Measurements from ENCODE around the gene DENND1A.
"Not testable (repeated sequence)": the region's sequence is repeated elsewhere in the genome, so short reads cannot be mapped to it uniquely, and the experiment has no call there.

The DENND1A gene

DNA sequence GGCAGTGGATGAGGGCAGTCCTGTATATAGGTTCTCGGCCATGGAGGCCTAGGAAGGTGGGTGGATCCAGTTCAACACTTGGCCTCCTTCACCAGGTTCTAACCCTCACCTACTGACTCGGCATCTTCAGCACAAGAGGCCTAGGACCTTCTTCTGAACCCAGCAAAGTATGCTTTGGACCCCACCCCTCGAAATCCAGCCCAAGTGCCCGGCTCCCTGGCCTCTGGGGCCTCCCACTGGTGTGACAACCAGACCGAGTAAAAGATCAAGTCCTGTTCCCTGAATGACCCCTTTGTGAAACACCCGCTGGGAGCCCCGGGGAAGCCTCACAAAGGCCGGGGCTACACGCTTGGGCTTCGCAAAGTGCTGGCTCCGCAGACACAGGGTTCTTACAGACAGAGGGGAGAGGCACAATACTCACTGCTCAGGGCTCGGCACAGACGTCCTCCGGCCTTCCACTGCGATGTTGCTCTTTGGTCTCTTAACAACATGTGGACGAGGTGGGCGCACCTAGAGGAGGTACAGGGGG is 526.9 kb downstream of the DENND1A start:
- no peak for DNase-seq

DNA sequence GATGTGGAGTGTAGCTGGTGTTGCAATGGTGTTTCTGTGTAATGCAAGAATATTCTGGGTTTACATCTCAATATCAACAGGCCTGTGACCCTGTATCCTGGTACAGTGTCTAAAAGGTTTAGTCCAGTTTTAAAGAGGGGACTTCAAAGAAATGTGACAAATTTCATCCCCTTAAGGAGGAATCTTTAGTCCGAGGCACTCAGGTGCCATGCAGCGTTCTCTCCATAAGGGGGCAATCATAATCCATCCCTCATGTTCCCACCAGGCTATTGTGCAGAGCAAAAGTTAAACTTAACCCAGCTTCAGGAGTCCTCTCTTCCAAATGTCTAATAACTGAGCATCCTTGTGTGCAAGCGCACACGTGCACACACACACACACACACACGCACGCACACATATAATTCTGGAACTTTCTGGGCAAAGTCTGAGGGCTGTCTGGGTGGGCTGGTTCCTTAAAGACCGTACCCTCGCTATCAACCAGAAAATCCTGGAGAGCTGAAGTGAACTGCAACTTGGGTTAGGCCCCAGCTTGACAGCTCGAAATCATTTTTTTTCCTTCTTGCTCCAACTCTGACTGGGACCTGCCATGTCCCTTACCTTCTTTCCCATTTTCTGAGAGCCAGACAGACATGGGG is 527.9 kb downstream of the DENND1A start:
- peak; percentile 17 to 81 (median 60) for DNase-seq

DNA sequence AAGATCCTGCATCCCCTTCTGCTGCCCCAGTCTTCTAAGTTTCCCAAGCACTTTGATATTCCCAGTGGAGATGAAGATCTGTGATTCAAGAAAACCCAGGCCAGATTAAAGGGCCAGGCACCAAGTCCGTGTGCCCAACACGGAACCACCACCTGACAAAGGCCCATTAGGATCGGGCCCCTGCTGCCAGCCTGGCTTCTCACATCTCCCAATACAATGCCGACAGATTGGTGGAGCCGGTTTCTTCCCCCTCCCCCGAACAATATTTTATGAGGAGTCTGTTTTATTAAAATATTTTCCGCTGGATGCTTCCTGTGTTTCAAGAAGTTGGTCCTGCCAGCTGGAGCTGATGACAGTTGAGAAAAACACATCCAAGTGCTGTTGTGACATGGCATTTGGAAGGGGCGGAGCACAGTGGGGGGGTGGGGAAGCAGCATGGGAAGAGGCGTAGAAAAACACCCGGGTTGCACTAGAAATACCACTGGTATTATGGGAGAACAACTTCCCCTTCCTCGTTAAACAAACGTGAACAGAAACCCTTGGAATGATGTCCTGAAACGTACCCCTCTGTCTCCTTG is 528.9 kb downstream of the DENND1A start:
- peak in 2 of 3 experiments; percentile 31 to 53 for DNase-seq

DNA sequence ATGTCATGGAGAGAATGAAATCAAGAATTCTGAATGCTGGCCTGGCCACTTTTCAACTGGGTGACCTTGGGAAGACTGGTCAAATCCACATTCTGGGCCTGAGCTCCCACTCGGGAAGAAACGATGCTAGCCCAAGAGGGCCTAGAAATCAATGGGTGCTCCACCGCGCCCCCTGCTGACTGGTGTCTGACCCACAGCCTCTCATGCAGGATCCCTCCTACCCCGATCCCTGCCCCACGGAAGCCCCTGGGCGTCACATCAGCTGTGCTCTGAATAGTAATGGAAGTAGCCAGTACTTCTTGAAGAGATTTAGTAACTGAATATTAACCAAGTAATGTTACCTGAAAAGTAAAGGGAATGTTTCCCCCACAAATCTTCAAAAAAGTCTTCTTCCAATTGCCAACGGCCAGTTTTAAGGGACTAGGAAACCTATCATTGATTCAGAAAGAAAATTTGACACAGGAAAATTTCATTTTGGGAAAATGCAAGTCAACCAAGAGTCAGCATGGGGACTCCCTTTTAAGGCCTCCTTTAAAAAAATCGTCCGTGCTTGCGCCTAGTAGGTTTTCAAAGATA is 530.0 kb downstream of the DENND1A start:
- no peak for DNase-seq

DNA sequence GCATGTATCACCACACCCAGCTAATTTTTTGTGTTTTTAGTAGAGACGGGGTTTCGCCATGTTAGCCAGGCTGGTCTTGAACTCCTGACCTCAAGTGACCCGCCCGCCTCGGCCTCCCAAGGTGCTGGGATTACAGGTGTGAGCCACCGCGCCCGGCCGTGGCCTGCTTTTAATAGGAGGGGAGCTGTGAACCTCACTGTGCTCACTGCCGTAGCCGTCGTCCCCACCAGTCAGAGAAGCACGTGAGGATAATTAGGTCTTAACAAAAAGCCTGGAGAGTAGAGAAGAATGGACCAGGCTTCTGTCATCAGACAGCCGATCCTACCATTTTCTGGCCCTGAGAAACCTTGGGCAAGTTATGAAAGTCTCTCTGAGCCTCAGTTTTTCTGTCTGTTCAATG is 531.0 kb downstream of the DENND1A start:
- not testable (repeated sequence) for DNase-seq

DNA sequence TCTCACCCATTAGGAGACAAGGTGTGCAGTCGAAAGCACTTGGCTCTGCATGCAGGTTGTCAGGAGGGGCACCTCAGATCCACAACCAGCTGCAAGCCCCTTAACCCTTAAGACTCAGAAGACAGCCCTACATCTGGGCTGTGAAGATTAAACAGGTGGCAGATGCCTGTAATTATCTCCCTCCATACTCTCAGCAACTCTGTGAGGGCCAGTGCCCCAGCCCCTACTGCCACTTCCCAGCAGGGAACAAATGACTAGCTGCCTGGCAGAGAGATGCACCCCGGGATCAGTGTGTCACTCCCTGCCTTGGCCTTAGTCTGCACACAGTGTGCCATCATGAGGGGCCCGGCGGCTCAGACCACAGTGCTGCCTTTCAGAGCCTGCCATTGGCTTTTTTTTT is 532.0 kb downstream of the DENND1A start:
- peak in 2 of 3 experiments; percentile 59 to 84 for DNase-seq

DNA sequence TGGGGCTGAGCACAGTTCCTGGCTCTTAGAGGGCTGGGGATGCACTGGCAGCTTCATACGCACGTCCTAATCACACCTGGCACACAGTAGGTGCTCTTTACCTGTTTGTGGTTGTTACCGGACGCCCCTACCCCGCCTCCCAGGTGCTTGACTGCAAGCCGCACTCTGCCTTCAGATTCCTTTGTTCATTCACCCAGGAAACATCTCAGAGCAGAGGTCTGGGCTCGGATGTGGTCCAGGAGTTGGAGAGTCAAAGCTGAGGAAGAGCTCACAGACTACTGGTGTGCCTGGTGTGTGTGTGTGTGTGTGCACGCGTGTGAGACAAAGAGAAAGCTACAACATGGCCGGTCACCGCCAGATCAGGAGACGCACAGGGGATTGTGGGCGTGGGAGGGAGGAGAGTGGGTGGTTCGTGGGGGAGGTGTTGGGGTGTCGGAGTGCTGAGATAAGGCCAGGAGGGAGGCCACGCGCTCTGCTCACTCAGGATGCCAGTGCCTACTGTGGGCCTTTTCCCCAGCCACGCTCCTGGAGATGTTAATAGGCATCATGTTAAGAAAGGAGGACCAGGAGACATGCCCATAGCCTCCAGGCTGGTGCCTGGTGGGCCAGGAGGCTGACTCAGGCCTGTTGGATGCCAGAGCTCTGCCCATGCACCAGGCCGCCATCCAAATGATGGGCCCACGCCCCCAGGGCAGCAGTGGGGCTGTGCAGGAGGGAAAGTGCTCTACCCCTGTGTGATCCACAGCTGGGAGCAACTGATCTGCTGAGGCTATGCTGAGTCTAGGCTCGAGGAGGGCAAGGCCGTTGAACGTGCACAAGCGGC is 534.0 kb downstream of the DENND1A start:
- DNase-seq: peak in 1 of 3 experiments; percentile 55

DNA sequence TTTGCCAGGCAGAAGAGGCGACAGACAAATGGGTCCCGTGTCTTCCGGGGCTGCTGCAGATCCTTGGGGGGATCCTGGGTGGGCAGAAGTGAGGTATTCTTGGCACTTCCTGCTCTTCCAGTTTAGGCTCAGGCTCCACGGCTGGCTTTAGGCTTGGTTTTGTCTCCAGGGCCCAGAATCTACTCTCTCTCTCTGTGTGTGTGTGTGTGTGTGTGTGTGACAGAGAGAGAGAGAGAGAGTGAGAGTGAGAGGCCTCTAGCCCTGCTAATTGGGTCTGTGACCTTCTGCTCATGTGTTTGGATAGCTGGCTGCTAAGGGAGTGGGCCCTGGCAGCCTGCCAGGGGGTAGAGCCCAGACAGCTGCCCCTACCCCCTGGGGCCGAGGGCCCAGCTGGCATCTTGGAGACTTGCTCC is 534.6 kb downstream of the DENND1A start:
- DNase-seq: peak; percentile 45 to 99 (median 97)

DNA sequence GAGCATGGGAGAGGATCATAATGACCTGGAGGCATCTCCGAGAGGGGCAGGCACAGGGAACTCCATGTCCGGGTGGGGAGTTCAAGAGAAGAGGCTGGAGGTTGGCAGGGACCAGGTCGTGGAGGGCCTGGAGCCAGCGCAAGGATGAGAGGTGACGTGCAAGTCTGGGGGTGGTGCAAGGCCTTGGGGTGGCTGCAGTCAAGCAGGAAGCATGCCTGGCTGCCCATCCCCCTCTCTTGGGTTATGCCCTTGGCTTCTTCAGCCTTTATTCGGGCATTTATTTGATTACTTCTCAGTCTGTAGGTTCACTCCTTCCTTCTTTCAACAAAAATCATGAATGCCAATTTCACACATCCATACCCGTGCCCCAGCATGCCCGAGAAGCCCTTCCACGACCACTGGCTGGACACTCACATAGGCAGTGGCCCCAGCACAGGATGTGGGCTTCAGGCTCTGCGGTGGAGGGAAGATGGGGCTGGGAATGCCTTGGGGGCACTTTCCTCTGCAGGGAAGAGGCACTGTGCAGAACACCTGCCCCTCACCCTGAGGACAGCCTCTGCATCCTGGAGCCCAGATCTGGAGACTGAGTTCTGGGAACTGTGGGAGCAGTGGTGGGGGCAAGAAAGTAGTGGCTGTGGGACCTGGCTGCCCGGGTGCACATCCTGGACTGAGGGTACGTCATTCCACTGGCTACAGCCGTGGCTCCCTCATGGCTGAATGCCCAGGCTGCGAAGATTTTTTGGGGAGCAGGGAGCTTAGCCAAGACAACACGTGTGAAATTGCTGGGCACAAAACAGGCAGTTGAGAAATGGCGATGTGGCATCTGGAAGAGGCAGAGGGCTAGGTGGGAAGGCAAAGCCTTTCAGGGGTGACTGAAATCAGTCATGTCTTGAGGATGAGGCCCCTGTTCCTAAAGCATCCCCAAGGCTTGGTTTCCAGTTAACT is 535.4 kb downstream of the DENND1A start:
- DNase-seq: peak in 2 of 3 experiments; percentile 58 to 62

DNA sequence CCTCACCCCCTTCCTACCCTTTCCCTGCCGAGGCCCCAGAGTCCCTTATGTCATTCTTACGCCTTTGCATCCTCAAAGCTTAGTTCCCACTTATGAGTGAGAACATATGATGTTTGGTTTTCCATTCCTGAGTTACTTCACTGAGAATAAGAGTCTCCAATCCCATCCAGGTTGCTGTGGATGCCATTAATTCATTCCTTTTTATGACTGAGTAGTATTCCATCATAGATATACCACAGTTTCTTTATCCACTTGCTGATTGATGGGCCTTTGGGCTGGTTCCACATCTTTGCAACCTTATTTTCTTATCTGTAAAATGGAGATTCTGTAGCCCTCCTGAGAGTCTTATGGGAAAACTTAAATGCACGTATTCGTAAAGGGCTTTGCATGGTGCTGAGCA is 537.1 kb downstream of the DENND1A start:
- no peak for DNase-seq

DNA sequence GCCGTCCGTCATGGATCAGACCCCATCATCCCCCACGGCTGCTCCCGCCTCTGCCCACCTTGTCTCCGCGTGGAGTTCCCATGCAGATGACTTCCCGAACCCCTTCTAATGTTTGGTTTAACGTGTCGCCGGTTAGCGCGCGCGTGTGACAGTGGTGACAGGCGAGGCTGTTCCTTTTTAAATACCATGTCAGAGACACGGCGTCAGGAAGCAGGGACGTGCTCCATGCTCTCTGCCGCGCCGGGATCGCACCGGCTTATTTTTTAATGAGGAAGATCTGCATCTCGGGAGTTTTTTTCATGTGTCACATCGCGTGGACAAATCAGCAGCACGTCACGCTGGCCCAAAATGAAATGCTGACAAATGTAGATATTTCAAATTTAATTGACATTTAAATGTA is 538.0 kb downstream of the DENND1A start:
- no peak for DNase-seq

DNA sequence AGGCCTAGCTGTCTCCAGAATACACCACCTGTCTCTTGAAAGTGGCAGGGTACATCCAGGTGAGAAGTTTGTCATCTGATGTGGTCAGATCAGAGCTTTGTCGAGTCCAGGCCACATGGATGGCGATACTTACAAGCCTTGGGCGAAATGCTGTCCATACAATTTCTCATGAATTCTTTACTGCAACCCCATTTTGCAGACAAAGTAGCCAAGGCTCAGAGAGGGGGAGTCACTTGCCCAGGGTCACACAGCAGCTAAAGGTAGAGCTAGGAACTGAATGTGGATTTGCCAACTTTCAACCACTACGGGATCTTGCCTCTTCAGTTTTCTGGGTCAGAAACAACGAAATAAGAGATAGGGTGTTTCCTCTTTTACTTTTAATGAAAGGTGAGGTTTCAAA is 538.7 kb downstream of the DENND1A start:
- DNase-seq: no peak

DNA sequence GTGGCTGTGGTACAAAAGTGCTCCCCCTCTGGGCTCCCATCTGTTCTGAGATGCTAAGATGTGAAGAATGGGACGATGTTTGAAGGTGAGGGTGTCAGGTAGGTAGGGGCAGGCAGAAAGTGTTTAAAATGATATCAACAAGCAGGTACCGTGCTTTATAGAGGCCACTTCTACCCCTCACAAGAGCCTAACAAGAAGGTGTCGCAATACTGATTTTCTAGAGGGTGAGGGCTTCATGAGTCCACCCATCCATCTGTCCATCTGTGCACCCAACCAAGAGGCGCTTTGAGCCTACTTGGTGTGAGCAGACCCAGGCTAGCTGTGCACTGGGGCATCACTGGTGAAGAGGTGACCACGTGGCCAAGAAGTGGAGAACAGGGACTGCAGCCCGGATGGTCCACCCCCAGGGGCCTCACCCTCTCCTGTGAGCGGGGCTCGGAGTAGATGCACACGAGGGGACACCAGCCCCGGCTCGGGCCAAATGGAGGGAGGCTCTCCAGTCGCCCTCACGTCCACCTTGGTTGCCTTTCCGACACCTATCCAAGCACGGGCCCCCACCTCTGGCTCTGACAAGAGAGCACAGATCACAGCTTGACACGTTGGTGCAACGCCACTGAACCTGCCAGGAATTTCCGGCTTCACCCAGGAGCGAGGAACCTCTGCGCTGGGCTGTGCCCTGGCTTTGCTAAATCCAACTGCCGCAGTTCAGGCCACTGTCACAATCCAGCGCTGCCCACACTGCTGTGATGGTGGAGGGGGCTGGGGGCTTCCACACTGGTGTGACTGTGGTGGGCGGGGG is 539.4 kb downstream of the DENND1A start:
- DNase-seq: no peak

DNA sequence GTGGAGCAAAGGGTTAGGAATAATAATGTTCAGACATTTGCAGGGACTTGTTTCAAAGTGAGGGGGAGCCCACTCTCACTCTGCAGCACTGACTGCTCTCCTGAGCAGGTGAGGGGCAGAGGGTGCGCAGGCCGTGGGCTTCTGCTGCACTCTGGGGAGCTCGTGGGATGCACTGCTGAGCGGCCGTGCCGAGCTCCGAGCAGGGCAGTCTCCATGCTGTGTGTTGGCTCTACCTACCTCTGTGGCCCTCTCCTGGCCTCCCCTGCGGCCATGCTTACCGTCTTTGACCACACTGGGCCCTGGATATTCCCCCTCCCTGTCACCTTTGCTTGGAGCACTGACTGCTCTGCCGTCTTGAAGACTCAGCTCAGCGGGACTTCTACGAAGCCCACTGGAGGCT is 540.2 kb downstream of the DENND1A start:
- no peak for DNase-seq

DNA sequence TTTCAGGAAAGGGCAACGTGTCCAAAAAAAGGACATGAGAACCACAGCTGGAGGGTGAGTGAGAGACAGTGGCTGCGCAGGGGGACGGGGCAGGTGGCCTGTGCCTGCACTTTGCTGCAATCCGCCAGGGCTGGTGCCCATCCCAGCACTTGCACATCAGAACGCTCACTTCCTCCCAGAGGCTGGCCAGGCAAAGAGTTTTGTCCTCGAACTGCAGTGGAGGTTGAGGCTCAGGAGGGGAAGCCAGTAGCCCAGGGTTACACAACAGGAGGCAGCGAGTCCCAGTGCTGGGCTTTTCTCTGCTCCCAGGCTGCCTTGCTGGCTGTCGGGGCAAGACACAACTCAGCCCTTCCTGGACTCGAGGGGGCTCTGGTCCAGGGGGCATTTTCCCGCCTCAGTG is 540.9 kb downstream of the DENND1A start:
- DNase-seq: no peak

DNA sequence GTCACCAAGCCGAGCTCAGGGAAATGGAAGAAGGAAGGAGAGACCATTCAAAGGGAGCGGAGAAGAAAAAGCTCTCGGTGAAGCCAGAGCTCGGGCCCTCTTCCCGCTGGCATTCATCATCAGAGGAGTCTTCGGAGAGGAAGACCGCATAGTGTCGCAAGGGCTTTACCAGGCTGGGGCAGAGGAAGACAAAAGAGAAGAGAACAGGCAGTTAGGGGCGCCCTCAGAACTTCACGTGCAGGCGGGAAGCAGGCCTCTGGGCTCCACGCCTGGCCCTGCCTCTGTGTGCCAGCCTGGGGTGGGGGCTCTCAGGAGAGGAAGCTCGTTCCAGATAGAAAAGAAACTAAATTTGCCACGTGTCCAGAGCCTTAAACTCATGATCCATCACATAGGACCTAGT is 542.2 kb downstream of the DENND1A start:
- no peak for DNase-seq

DNA sequence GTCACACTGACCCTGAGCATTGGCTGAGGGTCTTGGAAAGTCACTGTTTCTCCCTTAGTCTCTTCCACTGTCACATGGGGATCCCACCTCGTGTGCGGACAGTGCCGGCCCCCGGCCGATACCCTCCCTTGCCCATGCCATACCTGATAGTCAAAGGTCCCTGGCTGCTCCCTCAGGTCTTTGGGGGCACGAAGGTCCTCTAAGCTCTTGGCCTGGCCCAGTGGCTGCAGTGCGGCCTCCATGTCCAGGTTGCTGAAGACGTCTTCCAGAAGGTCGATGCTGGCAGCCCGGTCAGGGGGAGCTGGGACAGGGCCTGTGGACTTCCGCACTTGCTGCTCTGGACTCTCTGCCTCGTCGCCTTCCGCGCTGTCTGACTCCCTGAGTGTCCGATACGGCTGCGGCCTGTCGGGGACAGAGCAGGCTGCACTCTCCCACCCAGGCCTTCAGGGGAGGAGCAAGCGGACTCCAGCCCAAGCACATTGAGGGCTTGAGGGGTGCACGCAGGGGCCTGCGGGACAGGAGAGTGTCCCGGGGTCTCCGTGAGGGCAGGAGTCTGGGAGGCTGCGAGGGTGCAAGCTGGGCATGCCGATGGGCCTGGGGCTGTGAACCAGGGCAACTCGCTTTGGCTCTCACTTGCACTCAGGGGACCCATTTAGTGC is 546.3 kb downstream of the DENND1A start:
- DNase-seq: no peak

DNA sequence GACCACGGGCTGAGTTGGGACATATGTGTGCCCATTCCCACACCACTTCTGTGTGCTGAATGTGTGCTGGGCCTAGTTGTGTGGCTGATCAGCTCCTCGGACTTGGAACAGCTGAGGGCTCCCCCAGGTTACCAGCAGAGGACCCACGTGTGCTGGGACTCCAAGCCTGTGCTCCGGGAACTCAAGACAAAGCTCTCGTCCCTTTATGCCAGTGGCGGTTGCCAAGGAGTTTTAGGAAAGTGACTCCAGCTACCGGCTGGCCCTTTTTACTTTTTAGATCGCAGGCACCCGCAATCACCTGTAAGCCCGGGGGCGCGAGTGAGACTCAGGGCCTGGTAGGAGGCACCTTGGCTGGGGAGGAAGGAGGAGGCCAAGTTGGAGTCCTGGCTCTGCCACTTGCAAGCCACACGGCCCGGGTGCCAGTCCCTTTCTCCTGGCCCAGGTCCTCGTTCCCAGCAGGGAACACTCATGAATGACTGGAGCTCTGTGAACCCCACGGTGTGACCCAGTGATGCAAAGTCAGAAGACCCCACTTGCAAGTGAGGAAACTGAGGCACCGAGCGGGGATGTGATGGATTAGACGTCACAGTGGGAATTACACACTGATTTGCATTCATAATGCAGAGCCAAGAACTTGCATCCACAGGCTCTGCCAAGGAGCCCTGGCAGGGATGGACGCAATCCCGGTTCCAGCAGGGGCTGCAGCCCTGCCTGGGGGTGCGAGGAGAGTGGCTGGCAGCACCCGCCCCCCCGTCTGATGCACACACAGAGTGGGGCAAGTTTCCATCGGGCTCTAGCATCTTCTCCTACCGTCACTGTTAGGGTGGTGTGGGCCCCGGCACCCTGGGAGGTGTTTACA is 547.0 kb downstream of the DENND1A start:
- no peak for DNase-seq

DNA sequence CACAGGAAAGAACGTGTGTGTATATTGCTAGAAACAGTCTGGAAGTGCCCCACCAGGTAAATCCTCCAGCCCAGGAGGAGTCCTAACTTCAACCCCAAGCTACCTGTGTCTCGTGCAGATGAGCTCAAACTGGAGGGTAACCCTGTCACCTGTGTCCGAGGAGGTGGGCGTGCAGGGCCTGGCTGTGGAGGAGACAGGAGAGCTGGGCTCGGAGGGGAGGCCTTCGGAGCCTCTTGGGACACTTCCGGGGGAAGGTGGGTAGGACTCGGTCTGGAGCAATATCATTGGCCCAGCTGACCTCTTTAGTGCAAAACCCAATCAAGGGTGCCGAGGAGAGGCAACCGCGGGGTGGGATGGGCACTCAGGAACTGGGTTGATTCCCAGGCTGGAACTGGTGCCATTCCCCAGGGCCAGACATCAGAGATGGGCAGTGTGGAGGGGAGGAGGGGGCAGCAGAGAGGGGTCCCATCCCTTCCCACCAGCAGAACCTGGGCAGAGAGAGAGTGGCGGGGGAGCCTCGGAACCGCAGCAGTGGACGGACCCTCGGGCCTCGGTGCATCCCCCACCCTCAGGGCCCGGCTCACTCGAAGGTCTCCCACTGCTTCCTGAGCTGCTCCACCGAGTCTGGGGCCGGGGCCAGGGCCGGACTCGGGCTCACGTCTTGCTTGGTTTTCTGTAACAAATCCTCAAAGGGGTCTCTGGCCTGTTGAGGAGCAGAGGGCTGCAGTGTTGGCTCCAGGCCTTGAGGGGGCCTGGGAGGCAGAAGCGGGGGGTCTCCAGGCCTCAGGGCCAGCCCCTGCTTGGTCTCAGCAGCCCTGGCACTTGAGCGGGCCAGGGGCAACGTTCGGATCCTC is 548.8 kb downstream of the DENND1A start:
- no peak for DNase-seq
